Dedifferentiated amniotic fluid mesenchymal stem cell (primary cell): ENCODE data around the gene CCDC136.

Source experiments
- DNase-seq: peaks from one replicate; pipeline ENCODE4 v3.0.0-alpha.2; 2016; ENCODE audit errors: extremely low spot score

Gene CCDC136

DNA sequence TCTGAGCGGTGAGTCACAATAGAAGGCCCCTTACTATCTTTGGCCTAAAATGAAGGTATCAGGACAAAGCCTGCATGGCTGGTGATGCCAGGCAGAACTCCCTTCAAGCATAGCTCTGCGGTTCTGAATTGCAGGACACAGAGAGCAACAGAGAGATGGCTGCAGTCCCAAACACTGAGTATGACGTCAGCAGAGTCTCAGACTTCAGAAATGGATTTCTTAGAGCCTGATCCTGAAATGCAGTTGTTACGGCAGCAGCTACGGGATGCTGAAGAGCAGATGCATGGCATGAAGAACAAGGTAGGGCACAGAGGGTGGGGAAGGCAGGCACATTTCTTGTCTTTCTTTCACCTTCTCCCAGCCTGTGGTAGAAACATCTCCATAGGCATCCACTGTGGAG lies 13.5 kb downstream of the CCDC136 start:
- DNase-seq, result no peak

DNA sequence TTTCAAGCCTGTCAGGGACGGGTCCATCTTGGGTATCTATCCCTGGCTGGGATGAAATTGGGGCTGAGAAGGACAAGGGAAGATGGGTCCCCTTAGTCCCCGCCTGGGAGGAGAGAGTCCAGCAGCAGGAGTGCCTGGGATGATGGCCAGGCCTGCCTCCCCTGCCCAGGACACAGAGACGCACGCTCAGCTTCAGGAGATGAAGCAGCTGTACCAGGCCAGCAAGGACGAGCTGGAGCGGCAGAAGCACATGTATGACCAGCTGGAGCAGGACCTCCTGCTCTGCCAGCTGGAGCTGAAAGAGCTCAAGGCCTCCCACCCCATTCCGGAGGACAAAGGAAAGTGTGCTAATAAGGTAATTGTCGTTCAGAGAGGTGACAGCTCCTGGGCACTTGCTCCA lies 15.4 kb downstream of the CCDC136 start:
- DNase-seq, result no peak

DNA sequence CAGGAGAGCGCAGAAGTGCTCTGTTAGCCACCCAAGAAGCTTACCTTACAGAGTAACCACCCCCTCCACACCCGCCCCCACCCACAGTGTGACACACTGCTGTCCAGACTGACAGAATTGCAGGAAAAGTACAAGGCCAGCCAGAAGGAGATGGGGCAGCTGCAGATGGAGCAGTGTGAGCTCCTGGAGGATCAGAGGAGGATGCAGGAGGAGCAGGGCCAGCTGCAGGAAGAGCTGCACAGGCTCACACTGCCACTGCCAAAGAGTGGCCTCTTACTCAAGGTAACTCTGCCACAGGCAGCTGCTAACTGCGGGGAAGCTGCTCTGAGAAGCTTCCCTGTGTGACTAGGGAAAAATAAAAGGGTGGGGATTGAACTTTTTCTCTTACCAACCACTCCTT lies 17.6 kb downstream of the CCDC136 start:
- no peak for DNase-seq

DNA sequence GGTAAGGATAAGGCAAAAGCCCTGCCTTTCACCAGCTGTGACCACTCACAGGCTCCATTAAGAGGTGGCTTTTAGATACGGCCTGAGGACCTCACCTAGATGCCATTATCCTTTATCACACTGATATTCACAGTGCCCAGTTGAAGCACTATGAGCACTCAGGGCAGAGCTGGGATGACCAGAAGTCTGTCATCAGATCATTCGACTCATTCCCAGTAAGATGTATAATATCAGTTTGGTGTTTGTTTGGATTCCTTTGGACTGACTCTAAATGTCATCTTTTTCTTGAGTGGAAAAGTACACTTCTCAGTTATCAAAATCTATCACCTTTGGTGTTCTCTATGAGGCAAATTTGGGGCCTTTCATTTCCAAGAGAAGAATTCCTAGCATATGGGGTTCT lies 18.7 kb downstream of the CCDC136 start:
- no peak for DNase-seq

DNA sequence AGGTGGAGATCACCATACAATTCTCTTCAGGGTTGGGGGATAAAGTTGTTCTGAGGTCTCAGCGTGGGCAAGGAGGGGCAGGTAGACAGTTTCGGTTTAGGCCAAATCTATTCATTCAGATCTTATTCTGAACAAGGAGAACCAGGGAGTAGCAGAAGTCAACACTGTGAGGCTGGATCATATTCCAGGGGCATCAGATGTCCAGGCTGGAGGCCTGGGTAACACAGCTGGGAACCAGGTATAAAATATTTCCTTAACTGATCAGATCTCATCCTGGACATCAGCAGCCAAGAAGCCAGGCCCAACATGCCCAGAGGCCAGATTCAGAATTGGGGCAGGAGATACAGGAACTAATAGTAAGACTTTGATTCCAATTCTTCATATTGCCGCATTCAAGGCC lies 19.2 kb downstream of the CCDC136 start:
- no peak for DNase-seq

DNA sequence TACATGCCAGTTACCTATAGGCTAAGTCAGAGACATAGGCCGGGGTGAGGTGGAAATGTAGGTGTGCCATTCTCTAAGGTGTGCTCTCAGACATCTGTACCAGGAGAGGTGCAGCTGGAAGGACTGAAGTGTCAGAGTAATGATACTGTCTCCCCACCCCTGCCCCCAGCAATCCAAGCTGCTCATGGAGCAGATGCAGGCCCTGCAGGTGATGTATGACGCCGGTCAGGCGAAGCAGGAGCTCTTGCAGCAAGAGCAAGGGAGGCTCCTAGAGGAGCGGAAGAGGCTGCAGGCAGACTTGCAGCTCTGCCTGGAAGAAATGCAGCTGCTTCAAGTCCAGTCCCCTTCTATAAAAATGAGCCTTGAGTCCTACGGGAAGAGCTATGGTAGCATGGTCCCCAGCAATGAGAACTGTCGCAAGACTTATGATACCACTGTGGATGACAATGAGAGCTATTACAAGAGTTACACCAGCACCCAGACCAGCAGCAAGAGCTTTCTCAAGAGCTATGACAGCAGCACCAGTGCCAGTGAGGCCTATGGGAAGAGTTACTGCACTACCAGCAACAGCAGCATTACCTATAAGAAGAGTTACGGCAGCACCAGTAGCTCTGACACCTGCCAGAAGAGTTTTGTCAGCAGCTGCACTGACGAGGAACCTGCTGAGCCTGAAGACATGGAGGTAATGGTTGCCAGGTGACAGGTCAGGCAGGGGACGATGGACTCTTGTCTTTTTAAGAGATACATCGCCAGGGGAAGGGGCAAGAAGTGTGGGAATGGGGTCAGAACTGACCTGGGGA lies 20.1 kb downstream of the CCDC136 start:
- no peak for DNase-seq

DNA sequence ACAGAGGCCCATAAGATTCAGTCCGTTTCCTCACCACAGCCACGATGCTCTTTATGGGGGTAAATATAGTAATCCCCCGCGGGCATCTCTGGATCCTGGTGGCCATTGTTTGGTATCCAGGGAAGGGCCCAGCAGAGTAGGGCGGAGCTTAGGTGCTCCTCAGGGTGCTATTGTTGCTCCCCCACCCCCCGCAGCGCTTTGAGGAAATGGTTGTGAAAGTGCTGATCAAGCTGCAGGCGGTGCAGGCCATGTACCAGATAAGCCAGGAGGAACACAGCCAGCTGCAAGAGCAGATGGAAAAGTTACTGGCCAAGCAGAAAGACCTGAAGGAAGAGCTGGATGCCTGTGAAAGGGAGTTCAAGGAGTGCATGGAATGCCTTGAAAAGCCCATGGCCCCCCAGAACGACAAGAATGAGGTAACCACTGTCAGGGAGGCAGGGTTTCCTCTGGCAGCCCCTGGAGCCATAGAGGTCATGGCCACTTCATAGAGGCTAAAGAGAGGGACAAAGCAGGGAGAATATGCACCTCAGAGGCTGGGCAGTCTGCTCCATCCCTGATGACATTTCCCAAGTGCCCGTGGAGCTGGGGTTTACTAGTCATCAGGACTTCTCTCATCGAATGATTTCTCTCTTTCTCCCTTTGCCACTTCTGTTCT lies 20.9 kb downstream of the CCDC136 start:
- no peak for DNase-seq

- no peak for DNase-seq
Measured at GRCh38 chr7:128814499-128814898, 22.7 kb downstream of the CCDC136 start.

DNA sequence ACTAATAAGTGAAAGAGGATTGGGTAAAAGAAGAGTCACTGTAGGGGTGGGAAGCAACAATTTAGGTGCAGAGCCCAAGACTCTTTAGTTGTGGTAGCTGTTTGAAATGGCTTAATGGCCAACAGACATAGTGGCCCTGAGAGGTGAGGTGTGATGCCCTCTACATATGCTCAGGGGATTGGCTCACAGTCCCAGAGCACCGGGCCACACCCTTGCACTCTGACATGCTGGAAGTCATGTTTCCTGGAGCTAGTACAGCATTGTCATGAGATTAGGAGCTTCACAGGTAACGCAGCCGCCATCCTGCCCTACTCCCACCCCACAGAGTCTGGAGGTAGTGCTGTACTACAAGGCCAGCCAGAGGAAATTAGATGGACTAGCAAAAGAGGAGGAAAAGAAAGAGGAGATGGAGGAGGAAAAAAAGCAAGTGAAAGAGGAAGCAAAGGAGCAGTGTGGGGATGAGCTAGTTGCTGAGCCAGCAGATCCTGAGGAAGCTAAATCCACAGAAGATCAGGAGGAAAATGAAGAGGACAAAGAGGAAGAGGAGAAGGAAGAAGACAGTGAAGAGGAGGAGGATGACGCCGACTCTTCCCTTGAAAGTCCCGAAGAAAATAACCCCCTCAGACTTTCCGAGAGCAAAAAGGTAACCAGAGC lies 23.6 kb downstream of the CCDC136 start:
- DNase-seq, result no peak

DNA sequence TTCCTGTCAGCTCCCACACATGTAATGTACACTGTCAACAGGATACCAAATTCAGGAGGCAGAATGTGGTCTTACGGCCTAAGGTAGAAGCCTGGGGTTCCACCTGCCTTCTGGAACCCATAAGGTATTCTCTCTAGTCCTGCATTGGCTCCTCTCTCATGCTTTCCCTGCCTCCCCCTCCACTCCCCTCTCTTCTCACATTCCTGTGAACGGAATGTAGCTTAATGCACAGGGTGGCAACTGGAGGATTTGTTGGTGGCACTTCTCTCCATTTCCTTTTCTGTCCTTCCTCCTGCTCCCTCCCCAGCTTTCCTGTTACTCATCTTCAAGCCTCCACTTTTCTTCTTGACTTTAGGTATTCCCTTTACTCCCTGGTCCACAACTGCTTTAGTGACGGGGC lies 26.9 kb downstream of the CCDC136 start:
- DNase-seq, result no peak

GRCh38 chr7:128821724-128822123 lies 30.0 kb downstream of the CCDC136 start:
- DNase-seq, result no peak

DNA sequence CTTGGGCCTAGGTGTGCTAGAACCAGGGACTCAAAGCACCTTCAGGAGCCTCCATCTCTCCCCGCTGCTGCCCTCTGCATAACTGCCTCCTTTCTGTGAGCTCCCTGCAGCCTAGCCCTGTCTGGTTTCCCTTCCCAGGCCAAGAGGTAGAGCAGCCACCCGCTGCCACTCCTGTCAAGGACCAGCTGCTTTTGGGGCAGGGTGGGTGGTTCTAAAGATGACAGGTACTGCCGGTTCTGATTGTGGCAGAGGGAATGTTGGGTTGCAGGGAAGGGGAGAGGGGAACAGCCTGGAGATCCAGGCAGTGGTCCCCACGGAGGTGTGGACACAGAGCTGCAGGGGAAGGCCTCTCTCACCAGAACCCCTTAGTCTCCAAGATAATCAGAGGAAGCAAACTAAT lies 34.7 kb downstream of the CCDC136 start:
- no peak for DNase-seq

GRCh38 chr7:128826916-128827247 lies 35.1 kb downstream of the CCDC136 start:
- DNase-seq, result no peak

DNA sequence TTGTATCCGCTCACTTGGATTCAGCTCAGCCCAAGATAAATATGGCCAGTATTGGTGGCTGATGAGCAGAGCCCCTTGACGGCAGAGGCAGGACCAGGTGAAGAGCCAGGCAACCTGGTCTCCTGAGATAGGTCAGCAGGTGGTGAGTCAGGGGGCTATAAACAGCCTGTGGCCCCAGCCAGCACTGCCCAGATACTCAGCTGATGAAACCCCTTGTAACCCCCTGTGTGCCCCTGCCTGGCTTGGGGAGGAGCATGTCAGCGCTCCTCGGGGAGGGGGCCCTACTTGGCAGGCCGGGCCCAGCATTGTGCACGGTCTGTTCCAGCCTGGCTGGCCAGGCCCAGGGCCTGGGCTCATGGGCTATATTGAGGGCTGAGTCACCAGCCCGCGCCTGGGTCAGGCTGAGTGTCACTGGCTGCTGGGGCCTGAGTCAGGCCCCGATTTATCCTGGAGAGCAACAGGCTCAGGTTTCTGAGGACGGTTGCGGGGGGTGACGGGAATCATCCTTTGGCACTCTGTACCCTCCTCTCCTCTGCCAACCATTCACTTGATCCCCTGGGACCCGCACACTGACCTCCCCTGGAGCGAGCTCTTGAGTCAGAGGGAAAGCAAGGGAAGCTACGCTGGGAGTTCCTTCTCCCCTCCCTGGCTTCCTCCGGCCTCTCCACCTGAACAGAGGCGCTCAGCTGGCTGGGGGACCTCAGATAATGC lies 35.6 kb downstream of the CCDC136 start:
- peak; percentile 49 for DNase-seq

GRCh38 chr7:128827971-128828711 lies 36.4 kb downstream of the CCDC136 start:
- DNase-seq, result peak; percentile 66

DNA sequence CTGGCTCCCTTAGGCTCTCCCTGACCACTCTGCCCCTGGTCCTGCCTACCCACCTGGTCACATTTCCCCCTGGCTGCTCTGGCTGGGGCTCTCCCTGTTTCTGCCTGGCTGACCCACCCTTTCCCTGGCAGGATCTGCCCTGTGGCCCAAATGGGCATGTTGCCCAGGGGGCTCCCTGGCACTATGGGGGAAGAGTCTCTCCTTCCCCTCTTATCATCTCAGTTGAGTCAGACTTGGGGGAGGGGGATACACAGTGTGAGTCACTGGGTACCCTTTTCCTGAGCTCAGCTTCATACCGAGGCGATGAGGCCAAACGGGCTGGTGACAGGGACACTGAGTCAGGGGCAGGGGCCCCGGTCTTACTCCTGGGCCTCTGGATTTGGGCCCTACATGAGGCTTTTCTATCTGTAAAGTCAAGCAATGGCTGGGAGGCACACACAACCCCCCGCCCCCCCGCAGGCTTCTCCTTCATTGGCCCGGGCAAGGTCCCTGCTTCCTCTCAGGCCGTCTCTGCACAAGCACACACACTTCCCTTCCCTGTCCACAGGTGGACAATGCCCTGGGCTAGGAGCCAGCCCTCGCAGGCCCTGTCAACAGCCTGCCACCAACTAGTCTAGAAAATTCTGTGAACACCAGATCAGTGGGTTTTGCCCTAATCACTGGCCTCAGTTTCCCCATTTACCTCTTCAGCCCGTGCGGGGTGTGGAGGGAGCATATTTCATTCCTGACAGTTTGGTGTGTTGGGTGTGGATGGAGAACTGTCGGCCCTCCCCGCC lies 37.8 kb downstream of the CCDC136 start:
- DNase-seq, result peak; percentile 41

DNA sequence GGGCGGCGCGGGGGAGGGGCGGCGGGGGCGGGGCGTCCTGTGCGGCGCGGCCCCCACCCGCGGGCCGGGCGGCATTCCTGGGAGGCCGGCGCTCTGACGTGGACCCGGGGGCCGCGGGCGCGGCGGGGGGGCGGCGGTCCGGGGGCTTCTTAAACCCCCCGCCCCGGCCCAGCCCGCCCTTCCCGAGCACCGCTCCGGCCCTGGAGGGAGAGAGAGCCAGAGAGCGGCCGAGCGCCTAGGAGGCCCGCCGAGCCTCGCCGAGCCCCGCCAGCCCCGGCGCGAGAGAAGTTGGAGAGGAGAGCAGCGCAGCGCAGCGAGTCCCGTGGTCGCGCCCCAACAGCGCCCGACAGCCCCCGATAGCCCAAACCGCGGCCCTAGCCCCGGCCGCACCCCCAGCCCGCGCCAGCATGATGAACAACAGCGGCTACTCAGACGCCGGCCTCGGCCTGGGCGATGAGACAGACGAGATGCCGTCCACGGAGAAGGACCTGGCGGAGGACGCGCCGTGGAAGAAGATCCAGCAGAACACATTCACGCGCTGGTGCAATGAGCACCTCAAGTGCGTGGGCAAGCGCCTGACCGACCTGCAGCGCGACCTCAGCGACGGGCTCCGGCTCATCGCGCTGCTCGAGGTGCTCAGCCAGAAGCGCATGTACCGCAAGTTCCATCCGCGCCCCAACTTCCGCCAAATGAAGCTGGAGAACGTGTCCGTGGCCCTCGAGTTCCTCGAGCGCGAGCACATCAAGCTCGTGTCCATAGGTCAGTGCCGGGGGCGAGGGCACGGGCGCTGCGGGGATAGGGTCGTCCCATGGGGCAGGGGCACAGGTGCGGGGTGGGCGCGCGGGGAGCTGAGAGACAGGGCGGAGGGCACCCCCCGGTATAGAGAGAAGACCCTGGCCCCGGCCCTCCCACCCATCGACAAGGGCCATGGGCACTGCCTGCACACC lies 38.7 kb downstream of the CCDC136 start, which contains the start of gene FLNC:
Gene FLNC, plus strand, starts transcription at position 176 of the 947 bp plus-strand sequence. Its CDS starts 232 bp downstream, at position 408.
- DNase-seq, result peak; percentile 51

DNA sequence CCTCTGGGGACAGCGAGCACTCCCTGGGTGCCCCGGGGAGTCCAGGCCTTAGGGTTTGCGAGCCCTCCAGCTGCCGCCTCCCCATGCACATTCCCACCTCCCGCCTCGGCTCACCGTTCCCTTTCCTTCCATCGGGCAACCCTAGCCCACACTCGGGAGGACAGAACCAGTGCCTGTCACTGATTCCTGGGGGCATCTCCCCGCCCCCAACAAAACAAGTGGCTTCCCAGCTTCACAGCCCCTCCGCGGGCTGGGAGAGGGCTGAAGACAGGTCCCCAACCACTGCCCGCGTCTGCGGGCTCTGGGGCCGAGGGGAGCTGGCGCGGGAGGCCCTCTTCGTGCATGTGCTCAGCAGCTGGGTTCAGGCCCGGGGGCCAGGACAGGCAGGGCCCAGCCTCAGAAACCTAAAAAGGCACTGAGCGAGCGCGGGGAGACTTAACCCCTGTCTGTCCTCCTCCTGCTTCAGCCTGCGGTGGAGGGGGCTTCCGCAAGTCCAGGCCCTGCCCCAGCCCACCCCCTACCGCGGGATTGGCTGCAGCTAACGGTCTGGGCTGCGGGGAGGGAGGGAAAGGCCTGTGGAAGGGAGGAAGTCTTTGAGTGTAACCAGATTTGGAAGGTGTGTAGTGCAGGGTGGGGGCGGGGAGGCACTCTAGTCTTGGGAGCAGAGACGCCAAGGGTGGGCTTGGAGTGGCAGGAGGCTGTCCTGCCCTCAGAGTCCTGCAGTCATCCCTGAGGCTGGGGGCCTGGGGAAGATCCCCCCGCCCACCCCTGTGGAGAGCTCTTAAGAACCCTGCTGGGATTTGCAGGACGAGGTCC lies 39.6 kb downstream of the CCDC136 start:
- no peak for DNase-seq
